ENCODE results near the gene SIX3.

SIX3 gene

DNA sequence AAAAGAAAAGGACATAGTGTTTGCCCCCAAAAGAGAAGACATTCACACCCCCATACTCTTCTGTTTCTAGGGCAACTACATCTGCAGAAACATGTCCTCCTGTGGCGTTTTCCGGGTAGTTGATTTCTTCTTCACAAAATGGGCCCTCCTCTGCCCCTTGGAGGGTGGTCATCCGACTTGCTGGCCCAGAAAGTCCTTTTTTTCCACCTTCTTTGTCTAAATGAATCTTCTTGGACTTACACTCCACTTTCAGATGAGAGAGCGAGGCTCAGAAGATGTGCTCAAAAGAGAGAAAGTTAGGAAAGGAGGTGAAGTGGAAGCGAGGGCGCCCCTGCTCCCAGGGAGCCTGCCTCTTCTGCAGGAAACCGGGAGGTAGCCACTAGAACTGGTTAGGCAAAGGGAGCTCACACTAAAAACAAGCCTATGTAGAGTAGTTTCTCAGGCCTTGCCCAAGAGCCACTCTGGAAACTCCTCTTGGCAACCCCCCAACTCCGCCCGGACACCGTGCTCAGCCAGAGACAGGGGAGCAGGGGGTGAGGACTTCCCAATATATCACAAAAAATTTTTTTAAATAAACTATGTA lies 10.2 kb upstream of the SIX3 start:
- DNase-seq (ENCODE audit: low read depth) = no peak

DNA sequence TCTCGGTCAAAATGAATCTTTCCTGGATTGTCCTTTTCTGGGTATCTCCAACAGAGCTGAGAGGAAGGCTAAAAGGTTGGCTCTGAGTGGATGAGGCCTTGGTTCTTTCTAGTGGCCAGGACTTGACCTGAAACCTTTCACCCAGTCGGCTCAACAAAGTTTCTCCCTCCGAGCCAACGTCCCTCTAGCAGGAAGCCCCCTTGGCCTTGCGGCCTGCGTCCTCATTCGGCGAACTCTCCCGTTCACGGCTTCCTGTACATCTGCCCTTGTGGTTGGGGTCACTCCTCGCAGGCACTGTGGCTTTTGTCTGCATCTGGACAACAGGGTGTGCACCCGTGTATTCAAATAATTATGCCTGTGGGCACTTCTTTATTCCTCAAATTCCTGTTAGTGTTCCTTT lies 9.4 kb upstream of the SIX3 start:
- DNase-seq (ENCODE audit: low read depth) = no peak

DNA sequence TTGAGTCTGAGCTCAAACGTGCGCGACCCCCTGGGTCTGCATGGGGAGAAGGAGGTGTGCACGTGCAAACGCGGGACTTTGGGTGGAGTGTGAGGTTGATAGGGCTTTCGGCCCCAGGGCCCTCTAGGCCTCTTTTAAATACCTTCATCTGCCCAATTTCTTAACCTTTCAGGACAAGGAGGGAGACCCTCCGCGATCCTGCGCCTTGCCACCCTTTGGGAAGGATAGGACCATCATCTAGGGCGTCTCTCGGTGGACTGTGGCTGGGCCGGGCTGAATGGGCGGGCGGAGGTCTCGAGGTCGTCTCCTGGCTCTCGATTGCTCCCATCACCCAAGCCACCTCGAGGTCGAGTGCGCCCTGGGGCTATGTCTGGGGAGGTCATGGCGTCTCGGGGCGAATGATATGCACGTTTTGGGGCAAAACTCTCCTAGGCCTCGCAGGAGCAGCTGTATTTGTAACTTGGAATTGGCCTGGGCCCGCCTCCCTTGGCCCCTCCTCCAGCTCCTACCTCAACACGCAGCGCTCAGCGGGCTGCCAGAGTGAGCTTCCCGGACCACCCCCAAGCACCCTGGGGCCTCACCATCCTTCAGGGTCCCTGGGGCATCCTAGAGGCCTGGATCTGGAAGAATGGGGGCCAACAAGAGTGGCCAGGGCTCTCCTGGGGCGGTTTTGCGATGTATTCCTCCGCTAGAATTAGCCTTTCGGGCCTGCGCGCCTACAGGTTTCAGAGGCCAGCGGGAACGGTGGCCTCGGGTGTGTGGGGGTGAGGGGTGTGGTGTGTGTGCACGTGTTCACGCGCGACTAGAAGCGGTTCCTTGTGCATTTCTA lies 8.7 kb upstream of the SIX3 start:
- DNase-seq (ENCODE audit: low read depth) = no peak

DNA sequence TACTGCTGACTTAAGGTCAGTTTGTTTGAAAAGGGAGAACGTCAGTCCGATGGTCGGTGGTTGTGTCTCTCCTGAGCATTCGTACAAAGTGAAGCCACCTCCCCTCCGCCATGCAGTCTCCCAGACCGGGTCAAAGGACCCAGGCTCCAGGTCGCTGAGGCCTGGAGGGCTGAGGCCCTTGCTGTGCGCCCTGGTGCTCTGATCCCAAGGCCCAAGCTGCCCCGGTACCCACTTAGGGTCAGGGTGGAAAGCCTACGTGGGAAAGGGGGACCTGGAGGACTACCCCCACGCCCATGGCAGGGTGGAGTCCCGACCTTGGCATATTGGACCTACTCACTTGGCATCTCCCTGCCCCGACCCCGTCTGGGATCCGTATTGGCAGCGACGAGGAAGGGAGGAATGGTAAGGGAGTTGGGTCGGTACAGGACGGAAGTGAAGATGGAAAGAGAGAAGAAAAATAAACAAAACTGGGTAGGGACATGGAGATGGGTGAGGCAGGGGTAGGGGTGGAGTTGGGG lies 8.0 kb upstream of the SIX3 start:
- no peak for DNase-seq (ENCODE audit: low read depth)

DNA sequence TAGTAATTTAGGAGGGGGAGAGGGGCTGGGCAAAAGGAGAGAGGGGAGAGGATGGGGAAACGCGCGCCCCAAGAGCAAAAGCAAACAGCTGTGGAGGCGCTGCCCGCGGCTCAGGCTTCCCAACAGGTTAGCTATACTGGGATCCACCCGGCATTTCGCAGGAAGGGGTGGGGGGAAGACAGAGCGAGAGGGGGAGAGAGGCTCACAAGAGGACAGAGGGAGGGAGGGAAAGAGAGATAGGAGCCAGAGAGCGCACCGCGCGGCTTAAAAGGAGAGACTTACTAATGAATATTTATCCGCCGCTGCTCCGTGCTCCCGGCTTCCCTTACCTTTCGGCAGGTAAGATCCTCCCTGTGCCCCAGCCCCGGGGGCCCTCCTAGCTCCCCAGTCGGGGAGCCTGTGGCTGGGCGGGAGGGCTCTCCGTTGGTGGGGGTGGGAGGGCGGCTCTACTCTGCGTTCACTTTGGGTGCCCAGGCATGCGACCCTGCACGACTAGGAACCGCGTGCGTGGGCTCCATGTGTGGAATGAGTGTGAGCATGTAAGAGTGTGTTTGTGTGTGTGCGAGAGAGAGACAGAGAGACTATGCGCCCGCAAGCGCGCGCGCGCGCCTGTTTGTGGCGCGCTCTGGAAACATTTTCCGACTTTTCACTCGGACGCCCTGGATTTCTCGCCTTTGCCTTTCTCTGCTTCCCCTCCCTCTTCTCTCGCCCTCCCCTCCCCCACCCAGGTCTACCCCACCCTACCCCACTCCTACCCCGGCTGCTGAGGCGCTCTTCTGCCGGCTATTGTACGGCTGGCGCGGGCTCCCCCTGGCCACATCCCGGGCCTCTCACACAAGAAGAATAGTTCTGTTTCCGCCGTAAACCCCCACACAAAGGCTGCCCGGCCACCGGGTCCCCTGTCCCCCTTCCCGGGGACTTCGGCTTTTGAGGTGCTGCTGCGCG lies 7.2 kb upstream of the SIX3 start:
- DNase-seq (ENCODE audit: low read depth) = no peak

DNA sequence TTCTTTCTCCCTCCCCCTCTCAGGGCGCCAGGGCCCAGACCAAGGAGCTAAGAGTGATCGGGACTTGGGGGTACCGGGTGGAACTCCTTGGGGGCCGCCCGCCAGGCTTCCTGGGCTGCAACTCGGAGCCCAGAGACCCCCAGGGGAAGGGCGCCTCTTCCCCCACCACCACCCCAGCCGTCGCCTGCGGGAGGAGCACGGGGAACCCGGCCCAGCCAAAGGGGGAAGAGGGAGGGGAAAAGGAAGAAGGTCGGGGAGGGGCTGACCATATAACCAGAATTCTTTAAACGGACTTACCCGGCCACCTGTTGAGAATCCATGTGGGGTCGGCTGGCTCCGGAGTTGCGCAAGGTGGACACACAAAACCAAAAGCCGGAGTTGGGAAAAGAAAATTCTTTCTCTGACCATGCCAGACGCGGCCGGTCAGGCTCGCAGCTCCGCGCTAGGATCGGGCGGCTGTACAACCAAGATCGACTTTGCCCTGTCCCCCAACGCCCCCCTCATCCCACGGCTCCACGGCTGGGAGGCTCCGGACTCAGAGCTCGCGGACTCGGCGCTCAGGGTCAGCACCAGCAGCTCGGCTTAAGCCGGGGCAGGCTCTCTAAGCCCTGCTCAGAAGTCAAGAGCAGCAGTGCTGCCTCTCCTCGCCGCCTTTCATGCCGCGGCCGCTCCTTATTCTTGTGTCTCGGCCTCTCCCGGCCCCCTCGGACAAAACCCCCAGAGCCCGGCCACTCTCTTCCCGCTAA lies 6.3 kb upstream of the SIX3 start:
- no peak for DNase-seq (ENCODE audit: low read depth)

DNA sequence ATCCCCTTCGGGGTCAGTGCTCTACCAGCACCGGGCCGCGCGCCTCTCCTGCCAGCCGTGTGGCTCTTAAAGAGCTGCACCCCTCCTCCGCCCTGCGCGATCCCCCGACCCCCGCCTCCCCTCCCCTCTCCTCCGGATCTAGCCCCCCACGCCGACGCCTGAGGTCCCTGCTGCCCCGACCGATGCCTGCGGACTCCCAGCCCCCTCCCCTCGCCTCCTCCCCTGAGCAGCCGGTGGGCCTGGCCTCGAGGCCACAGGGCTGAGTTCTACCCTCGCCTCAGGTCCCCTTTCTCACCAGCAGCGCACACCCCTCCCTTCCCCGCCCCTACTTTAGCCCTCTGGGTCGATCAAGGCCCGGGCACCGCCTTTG lies 5.8 kb upstream of the SIX3 start:
- DNase-seq (ENCODE audit: low read depth) = no peak

DNA sequence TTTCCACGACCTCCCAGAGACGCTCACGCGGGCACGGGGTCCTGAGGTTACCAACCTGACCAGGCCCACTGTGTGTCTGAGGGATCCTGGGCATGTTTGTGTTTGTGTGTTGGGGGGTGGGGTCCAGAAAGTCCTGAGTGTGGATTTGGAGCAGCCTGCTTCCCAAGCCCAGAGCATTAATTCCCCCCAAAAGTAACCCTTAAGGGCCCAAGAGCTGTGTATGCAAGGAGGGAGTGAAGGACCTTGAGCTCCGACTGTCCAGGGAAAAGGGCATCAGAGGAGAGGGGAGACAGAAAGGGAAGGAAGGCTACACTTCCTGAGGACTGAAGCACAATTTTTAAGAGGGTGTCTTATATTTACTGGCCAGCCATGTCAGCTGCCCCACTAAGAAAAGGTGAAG lies 5.2 kb upstream of the SIX3 start:
- no peak for DNase-seq (ENCODE audit: low read depth)

DNA sequence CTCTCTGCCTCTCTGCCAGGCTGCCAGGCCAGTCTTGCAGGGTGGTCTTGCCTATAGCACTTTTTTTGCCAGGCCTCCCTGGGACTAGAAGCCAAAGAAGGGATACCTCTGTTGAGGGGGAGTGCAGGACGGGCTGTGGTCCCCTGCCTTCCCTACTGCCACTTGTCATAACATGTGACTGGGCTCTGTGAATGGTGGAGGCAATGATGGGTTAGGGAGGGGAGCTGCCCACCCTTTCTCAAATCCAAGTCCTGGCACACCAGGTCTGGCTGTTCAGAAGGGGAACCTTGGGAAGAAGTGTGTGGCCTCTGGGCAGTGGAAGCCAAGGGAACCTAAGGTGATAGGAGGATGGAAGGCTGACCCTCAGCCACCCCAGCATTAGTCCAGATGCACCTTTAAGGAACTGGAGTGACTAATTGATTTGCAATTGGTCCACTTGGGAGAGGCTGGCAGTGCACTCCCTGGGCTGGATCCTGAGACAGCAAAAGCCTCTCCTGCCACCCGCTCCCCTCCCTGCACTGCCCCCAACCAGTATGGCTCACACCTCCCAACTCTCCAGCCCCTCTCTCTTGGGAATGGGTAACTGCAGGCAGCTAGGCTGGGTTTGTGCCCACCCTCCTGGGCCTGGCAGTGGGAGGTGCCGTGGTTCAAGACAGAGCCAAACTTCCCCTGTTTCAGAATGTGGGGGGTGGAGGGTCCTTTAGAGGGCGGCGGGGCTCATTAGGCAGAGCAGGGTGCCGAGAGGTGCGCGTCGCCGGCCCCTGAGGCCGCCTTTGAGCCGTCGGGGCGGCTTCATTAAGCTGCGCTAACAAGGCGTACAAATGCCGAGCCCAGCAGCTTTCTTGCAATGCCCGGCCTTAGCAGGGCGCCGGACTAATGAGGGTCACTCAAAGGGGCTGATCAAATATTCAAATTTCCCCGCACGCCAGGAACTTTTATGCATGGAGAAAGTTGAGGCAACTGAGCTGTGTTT lies 4.5 kb upstream of the SIX3 start:
- no peak for DNase-seq (ENCODE audit: low read depth)

DNA sequence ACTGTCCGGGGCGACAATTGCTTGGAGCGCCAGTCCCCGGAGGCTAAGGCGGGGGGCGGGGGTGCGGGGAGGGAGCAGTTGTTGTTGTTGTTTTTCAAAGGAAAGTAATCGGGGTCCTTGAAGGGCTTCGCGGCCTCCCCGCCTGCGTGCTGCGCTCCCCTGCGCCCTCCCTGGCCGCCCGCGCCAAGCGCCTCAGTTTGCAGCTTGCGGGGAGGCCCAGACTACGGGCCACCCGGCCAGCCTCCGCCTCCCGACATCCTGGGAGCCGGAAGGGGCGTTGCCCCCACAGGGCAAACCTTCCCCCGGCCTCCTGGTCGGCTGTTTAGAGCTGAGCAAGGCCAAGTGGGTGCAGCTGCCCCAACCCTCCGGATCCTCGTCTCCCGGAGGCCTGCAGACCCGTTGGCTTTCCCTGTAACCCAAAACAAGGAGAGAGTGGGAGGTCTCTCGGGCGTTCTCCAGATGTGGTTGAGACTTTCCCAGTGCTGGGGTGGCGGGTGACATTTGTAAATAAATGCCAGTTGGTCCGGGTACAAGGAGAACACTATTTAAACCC lies 3.7 kb upstream of the SIX3 start:
- DNase-seq (ENCODE audit: low read depth) = no peak

DNA sequence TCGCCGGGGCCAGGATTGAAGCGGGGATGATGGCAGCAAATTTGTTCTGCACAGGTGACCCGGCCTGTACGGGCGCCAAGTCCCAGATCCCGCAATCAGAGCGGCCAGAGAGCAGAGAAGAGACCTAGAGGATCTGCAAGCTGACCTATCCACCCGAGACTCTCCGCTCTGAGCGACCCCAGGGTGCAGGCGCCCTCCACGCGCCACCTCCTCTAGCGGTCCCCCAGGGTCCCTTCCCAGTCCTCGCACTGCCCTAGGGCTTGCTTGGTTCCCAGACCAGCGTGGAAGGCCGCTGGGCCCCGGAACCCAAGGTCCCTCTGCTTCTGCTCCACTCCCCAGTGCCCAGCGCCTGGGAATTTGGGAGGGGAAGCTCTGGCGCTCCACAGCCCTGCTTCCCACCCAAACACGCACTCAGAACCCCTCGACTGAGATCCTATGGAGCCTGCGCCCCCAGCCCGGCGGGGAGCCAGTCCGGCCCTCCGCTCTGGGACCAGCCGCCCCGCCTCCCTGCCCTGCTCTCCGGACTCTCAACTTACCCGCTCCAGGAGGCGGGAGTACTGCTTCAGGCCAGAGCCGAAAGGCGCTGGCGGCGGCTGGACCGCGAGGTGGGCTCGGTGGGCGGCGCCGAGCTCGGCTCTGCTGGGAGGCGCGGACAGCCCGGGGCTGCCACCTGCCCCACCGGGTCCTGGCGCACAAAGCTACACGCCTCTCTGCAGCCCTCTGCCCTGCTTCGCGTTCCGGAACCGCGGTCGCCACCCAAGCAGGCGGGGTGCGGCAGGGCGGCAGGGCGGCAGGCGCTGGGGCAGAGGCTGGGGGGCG lies 3.0 kb upstream of the SIX3 start:
- no peak for DNase-seq (ENCODE audit: low read depth)

DNA sequence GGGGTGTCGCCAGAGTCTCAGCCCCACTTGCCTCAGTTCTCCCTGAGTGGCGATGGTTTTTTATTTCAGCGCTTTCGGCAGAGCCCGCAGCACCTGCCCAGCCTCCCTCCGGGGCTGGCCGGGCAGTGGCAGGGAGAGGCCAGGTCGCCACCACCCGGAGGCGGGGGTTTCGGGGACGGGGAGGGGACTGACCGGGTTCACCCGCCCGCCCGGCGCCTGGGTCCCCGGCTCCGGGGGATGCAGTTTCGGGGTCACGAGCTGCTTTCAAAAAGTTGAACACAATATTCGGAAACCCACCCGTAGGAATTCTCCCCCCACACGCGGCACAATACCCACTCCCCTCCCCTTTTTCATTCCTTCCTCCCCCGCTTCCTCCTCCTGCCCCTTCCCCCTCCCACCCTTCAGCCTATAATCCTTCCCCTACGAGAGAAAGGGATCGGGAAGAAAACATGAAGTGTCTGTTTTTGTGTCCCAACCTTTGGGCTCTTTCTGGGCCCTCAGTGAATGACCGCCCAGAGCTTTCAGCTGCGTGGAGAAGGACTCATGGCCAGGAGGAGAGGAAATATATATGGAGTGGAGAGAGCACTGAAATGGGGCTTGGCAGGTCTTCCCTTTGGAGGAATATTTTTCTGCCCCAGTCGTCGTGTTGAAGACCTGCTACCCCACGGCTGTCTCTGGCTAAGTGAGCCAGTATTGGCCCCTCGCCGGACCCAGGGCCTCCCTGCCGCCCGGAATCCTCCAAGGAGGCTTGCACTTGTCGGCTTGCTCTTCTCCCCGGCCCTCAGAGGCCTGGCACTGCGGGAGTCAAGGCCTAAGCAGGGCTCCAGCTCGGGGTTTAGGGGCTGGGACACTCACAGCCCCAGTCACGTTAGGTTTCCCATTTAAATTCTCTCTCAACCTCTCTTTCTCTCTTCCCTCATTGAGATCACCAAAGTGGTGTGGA lies 2.1 kb upstream of the SIX3 start:
- no peak for DNase-seq (ENCODE audit: low read depth)

DNA sequence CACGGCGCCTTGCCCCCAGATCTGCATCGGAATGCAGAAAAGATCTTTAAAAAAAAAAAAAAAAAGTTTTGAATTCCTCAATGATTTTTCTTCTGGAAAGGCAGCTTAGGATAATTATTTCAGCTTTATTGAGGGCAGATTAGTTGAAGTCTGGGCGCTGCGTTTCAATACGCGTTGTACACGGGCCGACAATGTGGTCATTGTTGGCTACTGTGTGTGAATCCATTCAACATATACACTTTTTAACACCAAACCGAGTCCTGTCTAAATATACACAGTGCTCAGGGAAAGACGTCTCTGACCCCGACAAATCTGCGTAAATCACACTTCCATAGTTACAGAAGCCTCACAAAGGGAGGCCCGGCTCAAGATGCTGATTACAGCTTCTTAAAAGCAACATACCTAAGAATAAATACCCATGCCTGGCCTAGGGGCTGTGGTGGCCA lies 1.4 kb upstream of the SIX3 start:
- no peak for DNase-seq (ENCODE audit: low read depth)

DNA sequence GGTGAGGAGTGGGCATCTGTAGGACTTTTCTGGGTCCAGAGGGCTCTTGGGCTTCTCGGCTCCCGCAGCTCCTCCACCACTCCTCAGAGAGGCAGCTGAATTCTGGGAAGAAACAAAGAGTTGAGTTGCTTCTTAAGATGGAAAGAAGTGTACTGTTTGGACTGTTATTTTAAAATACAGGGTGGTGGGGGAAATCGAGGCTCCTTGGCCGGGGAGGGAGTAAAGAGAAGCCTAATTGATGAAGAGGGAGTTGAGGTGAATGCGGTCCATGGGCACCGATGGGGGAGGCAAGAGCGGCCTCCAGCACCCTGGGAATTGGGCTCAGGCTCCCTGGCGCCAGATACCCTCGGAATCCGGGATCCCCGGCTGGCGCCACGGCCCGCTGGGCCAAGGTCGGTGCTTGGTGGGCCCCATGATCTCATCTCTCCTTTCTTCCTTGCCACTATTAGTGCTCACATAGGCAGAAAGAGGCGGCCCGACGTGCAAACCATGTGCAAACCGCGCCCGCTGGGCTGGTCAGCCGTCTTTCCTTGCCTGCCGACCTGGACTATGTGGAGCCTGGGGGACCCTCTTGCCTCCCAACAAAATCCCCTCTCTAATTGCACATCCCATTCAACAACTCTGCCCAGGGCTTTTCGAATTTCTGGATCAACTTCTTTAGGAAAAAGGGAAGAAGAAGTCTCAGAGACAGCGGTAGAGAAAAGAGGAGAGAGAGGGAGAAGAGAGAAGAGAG lies 604 bp upstream of the SIX3 start:
- no peak for DNase-seq (ENCODE audit: low read depth)

DNA sequence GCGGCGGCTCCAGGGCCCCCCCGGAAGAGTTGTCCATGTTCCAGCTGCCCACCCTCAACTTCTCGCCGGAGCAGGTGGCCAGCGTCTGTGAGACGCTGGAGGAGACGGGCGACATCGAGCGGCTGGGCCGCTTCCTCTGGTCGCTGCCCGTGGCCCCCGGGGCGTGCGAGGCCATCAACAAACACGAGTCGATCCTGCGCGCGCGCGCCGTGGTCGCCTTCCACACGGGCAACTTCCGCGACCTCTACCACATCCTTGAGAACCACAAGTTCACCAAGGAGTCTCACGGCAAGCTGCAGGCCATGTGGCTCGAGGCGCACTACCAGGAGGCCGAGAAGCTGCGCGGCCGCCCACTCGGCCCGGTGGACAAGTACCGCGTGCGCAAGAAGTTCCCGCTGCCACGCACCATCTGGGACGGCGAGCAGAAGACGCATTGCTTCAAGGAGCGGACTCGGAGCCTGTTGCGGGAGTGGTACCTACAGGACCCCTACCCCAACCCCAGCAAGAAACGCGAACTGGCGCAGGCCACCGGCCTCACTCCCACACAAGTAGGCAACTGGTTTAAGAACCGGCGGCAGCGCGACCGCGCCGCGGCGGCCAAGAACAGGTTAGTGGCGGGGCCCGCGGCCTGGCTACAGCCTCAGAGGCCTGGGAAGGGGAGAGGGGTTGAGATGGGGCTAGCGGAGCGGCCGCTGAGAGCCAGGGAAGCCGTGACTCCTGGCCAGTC lies 965 bp downstream of the SIX3 start:
- no peak for DNase-seq (ENCODE audit: low read depth)

DNA sequence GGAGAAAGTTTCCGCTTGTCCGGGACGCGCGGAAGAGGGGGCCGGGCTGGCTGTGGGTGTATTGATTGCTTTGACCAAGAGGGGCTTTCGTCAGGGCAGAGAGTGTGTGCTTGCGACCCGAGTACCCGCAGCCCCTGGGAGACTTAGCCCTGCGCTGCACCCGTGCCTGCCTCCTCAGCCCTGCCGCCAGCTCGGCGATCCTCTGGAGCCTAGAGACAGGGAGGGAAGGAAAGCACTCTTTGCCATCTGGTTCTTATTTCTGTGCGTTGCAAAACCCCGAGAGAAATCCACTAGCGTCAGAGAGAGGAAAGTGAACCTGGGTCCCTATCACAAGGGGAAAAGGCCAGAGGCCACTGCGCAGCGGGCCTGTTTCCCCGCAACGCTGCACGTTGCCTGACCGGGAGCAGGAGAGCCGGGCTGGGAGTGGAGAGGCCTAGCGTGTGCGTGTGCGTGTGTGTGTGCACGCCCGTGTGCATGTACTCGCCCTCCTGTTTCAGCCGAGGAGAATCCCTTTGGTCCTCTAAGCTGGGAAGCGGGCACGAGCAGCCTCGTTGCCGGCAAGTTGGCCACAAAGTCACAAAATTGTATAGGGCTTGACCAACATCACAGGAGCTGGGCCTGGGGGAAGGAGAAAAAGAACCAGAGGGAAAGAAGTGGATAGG lies 1.7 kb downstream of the SIX3 start:
- no peak for DNase-seq (ENCODE audit: low read depth)
